Measurements from ENCODE around the gene VIL1. TPM values are rescaled to one million over a fixed set of nuclear protein-coding genes. Genes with fewer than 3 reads are reported as not detected.

VIL1 gene
- total and polyA plus RNA-seq, 2 of the 8 experiments (the other 6 are each of a cell fraction or from before 2014, with no cell fraction given), result 6.2 to 7.0 TPM

- H3K27ac ChIP-seq (ENCODE audit: low read depth, low read length), result no peak overlapping the region
- peak overlapping the region; percentile 9; the same call in 1 of the 2 replicates for H2BK5ac ChIP-seq (ENCODE audit: low read depth, low read length)
- CTCF ChIA-PET (ENCODE audit: partially characterized antibody), result interaction anchor here (0.7 to 7.5 kb wide), 13 partner anchors 9 to 213 kb away, joined by 3 to 96 read pairs (median 8); partner anchors contain the start of genes AAMP, CATIP, PLCD4 and PNKD
- no peak overlapping the region for H3K56ac ChIP-seq (replicated peaks; ENCODE audit: insufficient read length, low read depth, low read length)
- no peak overlapping the region for H2AK5ac ChIP-seq (ENCODE audit: low read depth, low read length)
- peak overlapping the region; percentile 57 for H3K4ac ChIP-seq (replicated peaks; ENCODE audit: insufficient read length, low read depth, low read length)
- H2BK12ac ChIP-seq (ENCODE audit: low read depth, low read length), result peak overlapping the region; percentile 87; the same call in 1 of the 2 replicates
- peaks cover 22 to 33% (median 31%) of the 10 kb centered on the region in 4 experiments for H3K27me3 ChIP-seq (replicated peaks in 1 of 4; ENCODE audit: control insufficient read depth in 3 of 4, extremely low read depth in 1 of 4, insufficient read depth in 3 of 4, low read length in 3 of 4)
- H2BK15ac ChIP-seq (ENCODE audit: low read length), result peak overlapping the region; percentile 88; the same call in 1 of the 2 replicates
- H3K9me3 ChIP-seq (ENCODE audit: insufficient read depth in 2 of 2, low read depth in 1 of 2, low read length in 1 of 2), result no peaks in the 10 kb centered on the region
- DNase-seq (ENCODE audit: low read depth in 1 of 2, low spot score in 2 of 2) (no peak), FAIRE-seq (no peak)
- H3K14ac ChIP-seq (ENCODE audit: insufficient read length), result no peak overlapping the region
- peak overlapping the region; percentile 51; the same call in 1 of the 2 replicates for H2BK20ac ChIP-seq (ENCODE audit: low read length)
- H3K79me2 ChIP-seq (ENCODE audit: control insufficient read depth in 1 of 2, insufficient read depth in 2 of 2, low read length in 2 of 2), result no peaks in the 10 kb centered on the region
- H4K20me1 ChIP-seq (replicated peaks in 1 of 2; ENCODE audit: control insufficient read depth in 1 of 2, insufficient read depth in 2 of 2, low read length in 2 of 2), result no peaks in the 10 kb centered on the region
- WGBS, 2 experiments (ENCODE audit: extremely low coverage in 1 of 2, insufficient coverage in 1 of 2, insufficient read length in 1 of 2, insufficient replicate concordance in 2 of 2, low coverage in 1 of 2, low lambda C conversion rate in 2 of 2, missing lambda C conversion rate in 1 of 2), result 92% methylated on average over 13 of the region's 13 CpGs; no CpG with 5 or more reads in 1 of the 2 experiments
- H3K23ac ChIP-seq (ENCODE audit: insufficient read length), result no peak overlapping the region
- peaks cover 22% of the 10 kb centered on the region; the same call in 1 of the 2 replicates for H3K23me2 ChIP-seq (ENCODE audit: low read depth, low read length)
- H4K5ac ChIP-seq (ENCODE audit: insufficient read length, low read depth, low read length), result no peak overlapping the region
- no peak overlapping the region for H2BK120ac ChIP-seq (replicated peaks; ENCODE audit: low read depth, low read length)
- no peak overlapping the region; a peak in 2 of 4 replicates for H3K4me2 ChIP-seq (ENCODE audit: insufficient read depth in 1 of 2, low read depth in 2 of 2, low read length in 2 of 2)
- POLR2A ChIA-PET (ENCODE audit: partially characterized antibody), result interaction anchor here (1.1 to 4.4 kb wide), 4 partner anchors 10 to 99 kb away, joined by 3 to 35 read pairs (median 4); partner anchors contain the start of gene SLC11A1
- H4K8ac ChIP-seq (ENCODE audit: extremely low read depth, insufficient read depth, low read length), result peak overlapping the region; percentile 6
- no peak overlapping the region; a peak in 1 of 7 replicates for H3K9ac ChIP-seq (replicated peaks in 1 of 4; ENCODE audit: extremely low read depth in 1 of 4, low read depth in 3 of 4, low read length in 3 of 4)
- peak overlapping the region; percentile 73 for H4K91ac ChIP-seq (replicated peaks; ENCODE audit: insufficient read length, low read length)
- no peak overlapping the region for H2AFZ ChIP-seq (ENCODE audit: low read length)
- peaks cover 0 to 34% (median 22%) of the 10 kb centered on the region in 4 experiments; a peak in 6 of 7 replicates for H3K4me1 ChIP-seq (replicated peaks in 1 of 4; ENCODE audit: control insufficient read depth in 3 of 4, insufficient read depth in 4 of 4, low read length in 3 of 4)
- H3K36me3 ChIP-seq (ENCODE audit: control insufficient read depth in 2 of 4, insufficient read depth in 4 of 4, low read length in 3 of 4), result no peaks in the 10 kb centered on the region
- no peaks in the 10 kb centered on the region for H3K79me1 ChIP-seq (ENCODE audit: low read depth, low read length)
- H3K4me3 ChIP-seq (ENCODE audit: extremely low read depth in 1 of 4, insufficient read depth in 2 of 4, low read depth in 3 of 4, low read length in 4 of 4), result no peak overlapping the region
- no peak overlapping the region; the same call in 1 of the 2 replicates for H3K18ac ChIP-seq (ENCODE audit: extremely low read depth, low read length)
- TF ChIP-seq POU5F1 (IDR thresholded peaks at IDR 0.05; ENCODE audit: low read depth, low read length), result no peak
- no peak for TF ChIP-seq YY1 (IDR thresholded peaks at IDR 0.05; ENCODE audit: low read depth, low read length)
- TF ChIP-seq CTCF (IDR thresholded peaks at IDR 0.05; ENCODE audit: control extremely low read depth in 1 of 3, insufficient read depth in 1 of 3, low read depth in 1 of 3, low read length in 3 of 3), result no peak
- no peak for TF ChIP-seq SIRT6 (IDR thresholded peaks at IDR 0.05; ENCODE audit: low read length)
- no peak for TF ChIP-seq CBX5 (IDR thresholded peaks at IDR 0.05; ENCODE audit: low read depth, low read length)
- no peak for TF ChIP-seq POLR2A (IDR thresholded peaks at IDR 0.05; ENCODE audit: control extremely low read depth in 1 of 2, low read depth in 2 of 2, low read length in 2 of 2)
- no peak for TF ChIP-seq SUZ12 (IDR thresholded peaks at IDR 0.05; ENCODE audit: low read length)
- no peak for TF ChIP-seq SRF (IDR thresholded peaks at IDR 0.05; ENCODE audit: low read depth, low read length)
- TF ChIP-seq CREB1 (IDR thresholded peaks at IDR 0.05), result no peak
- TF ChIP-seq SP2 (IDR thresholded peaks at IDR 0.05; ENCODE audit: low read length), result no peak
Observed at GRCh38 chr2:218394298-218395089, 24.4 kb upstream of the VIL1 start.
